OCI-LY7 (cell line): Measurements from ENCODE around the gene PHKB.
"Not testable (repeated sequence)": the region's sequence is repeated elsewhere in the genome, so short reads cannot be mapped to it uniquely, and the experiment has no call there.

ENCODE experiments used
- EZH2phosphoT487 ChIP-seq: fragments of 200-600 bp; sonication (generic); IDR thresholded peaks from 2 replicates; pipeline ENCODE4 v1.6.1; 2018; ENCODE audit warnings: low read depth, borderline replicate concordance, mild to moderate bottlenecking, mixed run types, antibody characterized with exemption, low read length, moderate library complexity, mixed read lengths
- TF ChIP-seq, protein P1 (sequence below): fragments of 200-600 bp; sonication (generic); conservative IDR thresholded peaks from 2 replicates; pipeline ENCODE4 v1.5.1; 2014; ENCODE audit warnings: mild to moderate bottlenecking, antibody characterized with exemption, low read length, moderate library complexity, mixed read lengths

DNA sequence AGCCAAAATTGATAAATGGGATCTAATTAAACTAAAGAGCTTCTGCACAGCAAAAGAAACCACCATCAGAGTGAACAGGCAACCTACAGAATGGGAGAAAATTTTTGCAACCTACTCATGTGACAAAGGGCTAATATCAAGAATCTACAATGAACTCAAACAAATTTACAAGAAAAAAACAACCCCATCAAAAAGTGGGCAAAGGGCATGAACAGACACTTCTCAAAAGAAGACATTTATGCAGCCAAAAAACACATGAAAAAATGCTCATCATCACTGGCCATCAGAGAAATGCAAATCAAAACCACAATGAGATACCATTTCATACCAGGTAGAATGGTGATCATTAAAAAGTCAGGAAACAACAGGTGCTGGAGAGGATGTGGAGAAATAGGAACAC is 18.2 kb upstream of the PHKB start:
- TF ChIP-seq, protein P1, sequence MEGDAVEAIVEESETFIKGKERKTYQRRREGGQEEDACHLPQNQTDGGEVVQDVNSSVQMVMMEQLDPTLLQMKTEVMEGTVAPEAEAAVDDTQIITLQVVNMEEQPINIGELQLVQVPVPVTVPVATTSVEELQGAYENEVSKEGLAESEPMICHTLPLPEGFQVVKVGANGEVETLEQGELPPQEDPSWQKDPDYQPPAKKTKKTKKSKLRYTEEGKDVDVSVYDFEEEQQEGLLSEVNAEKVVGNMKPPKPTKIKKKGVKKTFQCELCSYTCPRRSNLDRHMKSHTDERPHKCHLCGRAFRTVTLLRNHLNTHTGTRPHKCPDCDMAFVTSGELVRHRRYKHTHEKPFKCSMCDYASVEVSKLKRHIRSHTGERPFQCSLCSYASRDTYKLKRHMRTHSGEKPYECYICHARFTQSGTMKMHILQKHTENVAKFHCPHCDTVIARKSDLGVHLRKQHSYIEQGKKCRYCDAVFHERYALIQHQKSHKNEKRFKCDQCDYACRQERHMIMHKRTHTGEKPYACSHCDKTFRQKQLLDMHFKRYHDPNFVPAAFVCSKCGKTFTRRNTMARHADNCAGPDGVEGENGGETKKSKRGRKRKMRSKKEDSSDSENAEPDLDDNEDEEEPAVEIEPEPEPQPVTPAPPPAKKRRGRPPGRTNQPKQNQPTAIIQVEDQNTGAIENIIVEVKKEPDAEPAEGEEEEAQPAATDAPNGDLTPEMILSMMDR, result not testable (repeated sequence)
- TF ChIP-seq EZH2phosphoT487, result not testable (repeated sequence)
